Activated CD8-positive, alpha-beta T cell treated with anti-CD3 and anti-CD28 coated beads for 36 hours (primary cell): ENCODE measurements around the gene AP1S3. TPM values are rescaled to one million over a fixed set of nuclear protein-coding genes. Genes with fewer than 3 reads are reported as not detected.
"Not testable (repeated sequence)": the region's sequence is repeated elsewhere in the genome, so short reads cannot be mapped to it uniquely, and the experiment has no call there.

Source experiments
- ATAC-seq: fragments of 200-7000 bp; cut with Tn5 transposase; one replicate; pipeline ENCODE4 v1.10.0; 2021; ENCODE audit warnings: mild to moderate bottlenecking, moderate library complexity
- CTCF ChIA-PET: fragments of 350-600 bp; sonication (Branson Sonifier 250); formaldehyde crosslinking; loops from one replicate; lab custom pipeline; 2021; ENCODE audit warnings: antibody characterized with exemption; lab: Charles Lee
- POLR2A ChIA-PET: fragments of 350-600 bp; sonication (Branson Sonifier 250); formaldehyde crosslinking; loops from one replicate; lab custom pipeline; 2021; ENCODE audit warnings: antibody characterized with exemption; lab: Charles Lee
- DNase-seq: peaks from one replicate; pipeline ENCODE4 v3.0.0-alpha.2; 2020
- H3K27ac Mint-ChIP-seq: one replicate; pipeline ENCODE4 v1.8.0; 2021; ENCODE audit warnings: mild to moderate bottlenecking, mixed read lengths
- H3K27me3 Mint-ChIP-seq: one replicate; pipeline ENCODE4 v1.8.0; 2021; ENCODE audit warnings: mixed read lengths
- H3K36me3 Mint-ChIP-seq: one replicate; pipeline ENCODE4 v1.8.0; 2021; ENCODE audit warnings: low read depth, mixed read lengths
- H3K4me1 Mint-ChIP-seq: one replicate; pipeline ENCODE4 v1.8.0; 2021; ENCODE audit warnings: low read depth, mixed read lengths
- H3K4me3 Mint-ChIP-seq: one replicate; pipeline ENCODE4 v1.8.0; 2021; ENCODE audit warnings: mild to moderate bottlenecking, moderate library complexity, mixed read lengths
- H3K9me3 Mint-ChIP-seq: one replicate; pipeline ENCODE4 v1.8.0; 2021; ENCODE audit warnings: mixed read lengths
- CTCF ChIP-seq: fragments of 200-600 bp; IDR thresholded peaks from one replicate; pipeline ENCODE4 v1.8.0; 2022; ENCODE audit warnings: antibody characterized with exemption, mild to moderate bottlenecking
- intact Hi-C: fragments of 100-400 bp; cut with micrococcal nuclease; formaldehyde crosslinking; loops from one replicate; pipeline ENCODE4 v1.10.0; 2022
- total RNA-seq, 2 experiments: library from RNA; stranded (reverse); gene quantifications; one replicate each; pipeline ENCODE4 v1.2.3, GENCODE V29; 2021

AP1S3 gene
- total RNA-seq, 2 experiments from 2014 or later, result 5.7 to 6.6 TPM

- Mint-ChIP-seq H3K27me3 (no peaks in the 10 kb centered on the region), H3K4me3 (no peak overlapping the region), H3K9me3 (no peaks in the 10 kb centered on the region), H3K36me3 (no peaks in the 10 kb centered on the region), H3K4me1 (peaks cover 2% of the 10 kb centered on the region), H3K27ac (no peak overlapping the region)
- DNase-seq, result no peak
- intact Hi-C loops, result no loop called here
- ChIA-PET POLR2A (interaction anchor here (0.5 kb wide), 1 partner anchor 1019 kb away, joined by 3 read pairs; no protein-coding TSS in a partner anchor), CTCF (interaction anchor here (0.7 to 1.6 kb wide), 3 partner anchors 9 to 339 kb away, joined by 3 to 6 read pairs (median 4); no protein-coding TSS in a partner anchor)
- ATAC-seq, result no peak
- TF ChIP-seq CTCF, result peak; percentile 22
Measured at GRCh38 chr2:223797811-223798721, 39.3 kb downstream of the AP1S3 start.

- no peak for TF ChIP-seq CTCF
- H3K4me3 Mint-ChIP-seq, result no peak overlapping the region
- no peaks in the 10 kb centered on the region for H3K36me3 Mint-ChIP-seq
- no peaks in the 10 kb centered on the region for H3K27me3 Mint-ChIP-seq
- DNase-seq, result no peak
- no peak overlapping the region for H3K27ac Mint-ChIP-seq
- peaks cover 2% of the 10 kb centered on the region for H3K4me1 Mint-ChIP-seq
- no peaks in the 10 kb centered on the region for H3K9me3 Mint-ChIP-seq
- POLR2A ChIA-PET, result interaction anchor here (0.5 kb wide), 1 partner anchor 1020 kb away, joined by 3 read pairs; no protein-coding TSS in a partner anchor
- intact Hi-C loops, result no loop called here
- CTCF ChIA-PET, result interaction anchor here (1.4 to 1.6 kb wide), 2 partner anchors 70 to 338 kb away, joined by 4 to 6 read pairs; no protein-coding TSS in a partner anchor
- no peak for ATAC-seq
Measured at GRCh38 chr2:223797037-223797436, 40.3 kb downstream of the AP1S3 start.

- no peak overlapping the region for H3K27ac Mint-ChIP-seq
- TF ChIP-seq CTCF, result no peak
Measured at GRCh38 chr2:223789423-223789822, 48.0 kb downstream of the AP1S3 start.

GRCh38 chr2:223788826-223789225 is 48.6 kb downstream of the AP1S3 start:
- no peaks in the 10 kb centered on the region for H3K27me3 Mint-ChIP-seq
- POLR2A ChIA-PET, result interaction anchor here (0.7 kb wide), 1 partner anchor 650 kb away, joined by 3 read pairs; no protein-coding TSS in a partner anchor
- H3K27ac Mint-ChIP-seq, result no peak overlapping the region
- H3K36me3 Mint-ChIP-seq, result no peaks in the 10 kb centered on the region
- TF ChIP-seq CTCF, result no peak
- no peaks in the 10 kb centered on the region for H3K9me3 Mint-ChIP-seq
- no peak overlapping the region for H3K4me3 Mint-ChIP-seq
- DNase-seq (no peak), ATAC-seq (no peak)
- CTCF ChIA-PET, result no interaction called here
- intact Hi-C loops, result no loop called here
- H3K4me1 Mint-ChIP-seq, result no peaks in the 10 kb centered on the region

More at GRCh38 chr2:223789423-223789822, 48.0 kb downstream of the AP1S3 start:
- Mint-ChIP-seq H3K4me3 (no peak overlapping the region), H3K9me3 (no peaks in the 10 kb centered on the region), H3K36me3 (no peaks in the 10 kb centered on the region), H3K27me3 (no peaks in the 10 kb centered on the region), H3K4me1 (no peaks in the 10 kb centered on the region)
- DNase-seq (no peak), ATAC-seq (no peak)
- POLR2A ChIA-PET, result no interaction called here
- CTCF ChIA-PET, result no interaction called here
- intact Hi-C loops, result no loop called here

GRCh38 chr2:223788106-223788505 is 49.3 kb downstream of the AP1S3 start:
- POLR2A ChIA-PET, result interaction anchor here (0.7 kb wide), 1 partner anchor 650 kb away, joined by 3 read pairs; no protein-coding TSS in a partner anchor
- ATAC-seq, H3K36me3 Mint-ChIP-seq, H3K27ac Mint-ChIP-seq, H3K27me3 Mint-ChIP-seq, H3K9me3 Mint-ChIP-seq, DNase-seq, CTCF ChIA-PET, H3K4me3 Mint-ChIP-seq, H3K4me1 Mint-ChIP-seq, intact Hi-C loops: not testable (repeated sequence)
